Transverse colon (tissue), 4 donors: ENCODE results near the gene KAT8. TPM values are rescaled to one million over a fixed set of nuclear protein-coding genes. Genes with fewer than 3 reads are reported as not detected.
A peak's percentile ranks its signal among the peaks of the same experiment; 100 is the strongest.

Experiments used
- DNase-seq: peaks from one replicate; pipeline ENCODE4 v3.0.0-alpha.2; 2019
- H3K27ac ChIP-seq, 4 donors: fragments of 200-600 bp; sonication (generic); 2 replicates each; pipeline ENCODE4 v1.5.1; 2016 to 2018; ENCODE audit warnings: inconsistent platforms in 4 of 4
- H3K27me3 ChIP-seq: fragments of 200-600 bp; sonication (generic); 2 replicates; pipeline ENCODE4 v1.5.1; 2017; ENCODE audit warnings: inconsistent platforms
- H3K36me3 ChIP-seq, 4 donors: fragments of 200-600 bp; sonication (generic); 2 replicates each; pipeline ENCODE4 v1.5.1; 2017 to 2019; ENCODE audit warnings: inconsistent platforms in 4 of 4
- H3K4me1 ChIP-seq, 4 donors: fragments of 200-600 bp; sonication (generic); 2 replicates each; pipeline ENCODE4 v1.5.1; 2017 to 2020; ENCODE audit warnings: inconsistent platforms in 4 of 4
- H3K4me3 ChIP-seq, 4 donors: fragments of 200-600 bp; sonication (generic); 1 replicate in 1 of 4; 2 replicates in 3 of 4; pipeline versions ENCODE4 v1.5.1 to v1.6.1; 2017 to 2019; ENCODE audit warnings: inconsistent platforms in 4 of 4
- H3K9me3 ChIP-seq, 2 donors: fragments of 200-600 bp; sonication (generic); 2 replicates each; pipeline ENCODE4 v1.5.1; 2017 to 2019; ENCODE audit warnings: inconsistent platforms in 2 of 2
- CTCF ChIP-seq, 5 experiments: fragments of 200-600 bp in 3 of 5; fragments of 450-650 bp in 2 of 5; sonication (generic) in 3 of 5; IDR thresholded peaks; 1 replicate in 2 of 5; 2 replicates in 3 of 5; pipeline ENCODE4 v1.5.1; 2016 to 2017; ENCODE audit warnings: antibody characterized with exemption in 5 of 5, inconsistent platforms in 3 of 5, mild to moderate bottlenecking in 2 of 5, moderate library complexity in 1 of 5
- EP300 ChIP-seq: sonication (generic); formaldehyde crosslinking; IDR thresholded peaks from one replicate; pipeline ENCODE4 v1.6.1; 2017; ENCODE audit warnings: antibody characterized with exemption, low read depth
- POLR2A ChIP-seq: fragments of 450-650 bp; IDR thresholded peaks from one replicate; pipeline ENCODE4 v1.6.1; 2016; ENCODE audit warnings: antibody characterized with exemption, mild to moderate bottlenecking, moderate library complexity
- POLR2AphosphoS5 ChIP-seq, 3 donors: sonication (generic); formaldehyde crosslinking; IDR thresholded peaks; one replicate each; pipeline ENCODE4 v1.6.1; 2016; ENCODE audit warnings: antibody characterized with exemption in 3 of 3
- WGBS, 2 donors: methylation state at CpG; one replicate each; pipeline ENCODE4 v1.1.5; 2018; ENCODE audit warnings: low coverage in 1 of 2; 5-methylcytosine and 5-hydroxymethylcytosine counted together
- in situ Hi-C, 4 donors: fragments of 200-750 bp; cut with MboI; loops; one replicate each; pipeline versions ENCODE4 v1.15.0 to v1.15.1; 2017; ENCODE audit warnings: low sequenced_read_pairs in 3 of 4, low pct_ligation_motif_present in 1 of 4, low pct_unique_long_range_greater_than_20kb in 1 of 4
- intact Hi-C: fragments of 100-400 bp; cut with DNase I; formaldehyde crosslinking; loops from one replicate; pipeline ENCODE4 v1.15.1; 2023; ENCODE audit warnings: low total_unique reads
- small RNA-seq, 4 donors: library from RNA; depleted of rRNA; stranded (forward); fragments of <200 nt; gene quantifications; one replicate each; pipeline ENCODE3, GENCODE V24; 2016
- total RNA-seq, 4 donors: library from RNA; depleted of rRNA; stranded (reverse); fragments of >200 nt; gene quantifications; one replicate each; pipeline ENCODE4 v1.1.0, GENCODE V29; 2016

Gene KAT8
- total RNA-seq, 4 donors from 2014 or later = 61.0 to 93.5 (median 62.1) TPM

- DNase-seq = no peak
Measured at GRCh38 chr16:31179219-31179746, 61.8 kb downstream of the KAT8 start.

GRCh38 chr16:31179747-31180459, 62.4 kb downstream of the KAT8 start, which contains the start of gene FUS:
Gene FUS (plus strand): TSS chr16:31180139. CDS start chr16:31180215, 76 bp downstream.
- TF ChIP-seq EP300 (no peak), POLR2A (peak; percentile 100), CTCF (IDR thresholded peaks at IDR 0.05) (no peak), POLR2AphosphoS5 (IDR thresholded peaks at IDR 0.05) (peak; percentile 100)
- Histone ChIP-seq H3K27me3 (no peaks in the 10 kb centered on the region), H3K4me1 (peaks cover 19 to 41% (median 32%) of the 10 kb centered on the region in 4 donors), H3K4me3 (peak within 1 kb of the TSS; percentile 70 to 99 (median 94)), H3K27ac (peak within 1 kb of the TSS; percentile 96 to 99 (median 98)), H3K36me3 (peaks cover 0 to 25% (median 9%) of the 10 kb centered on the region in 4 donors), H3K9me3 (no peaks in the 10 kb centered on the region)
- in situ Hi-C loops = loop anchor here in 1 of 4 donors (25.0 kb wide), 1 partner anchor 257 kb away; the partner anchor contains the start of genes COX6A2 and ZNF843
- intact Hi-C loops = loop anchor here (10.0 kb wide), 1 partner anchor 265 kb away; the partner anchor contains the start of gene ZNF843
- DNase-seq = peak; percentile 94
- WGBS, 2 donors = 1% methylated on average over 26 of the region's 69 CpGs; no CpG with 5 or more reads in 1 of the 2 donors

More at GRCh38 chr16:31179219-31179746, 61.8 kb downstream of the KAT8 start:
- Histone ChIP-seq H3K4me1 (peaks cover 19 to 41% (median 32%) of the 10 kb centered on the region in 4 donors), H3K27me3 (no peaks in the 10 kb centered on the region), H3K36me3 (peaks cover 0 to 19% (median 6%) of the 10 kb centered on the region in 4 donors), H3K4me3 (peak overlapping the region; percentile 70 to 99 (median 94)), H3K27ac (peak overlapping the region; percentile 96 to 99 (median 98)), H3K9me3 (no peaks in the 10 kb centered on the region)
- intact Hi-C loops (no loop called here), in situ Hi-C loops (loop anchor here in 1 of 4 donors (25.0 kb wide), 1 partner anchor 258 kb away; the partner anchor contains the start of genes COX6A2 and ZNF843)
- TF ChIP-seq POLR2AphosphoS5 (IDR thresholded peaks at IDR 0.05) = no peak
- no peak for TF ChIP-seq EP300
- TF ChIP-seq POLR2A = no peak
- no peak for TF ChIP-seq CTCF (IDR thresholded peaks at IDR 0.05)
- WGBS, 2 donors = 1 to 23% methylated on average over 2 to 27 of the region's 27 CpGs

Small RNA genes lying within 50 kb of the gene (small RNA-seq; reads per million reads assigned to genes)
- gene AC009088.4 (0 reads per million in 4 donors), gene NDUFA3P6 (0 reads per million in 4 donors)

Other genes starting within 250 kb of the KAT8 start
- 10 to 100 TPM; 13.8 to 57.3 (median 24.0) TPM for gene BCL7C, start 223.6 kb upstream of the KAT8 start, total RNA-seq
- under 1 TPM in 2 of 4 donors, not detected in 2; 0.82 to 0.95 TPM for gene CTF1, start 221.1 kb upstream of the KAT8 start, total RNA-seq
- gene FBXL19, start 194.1 kb upstream of the KAT8 start, total RNA-seq = 10 to 100 TPM; 19.3 to 45.3 (median 20.3) TPM
- gene ORAI3, start 168.6 kb upstream of the KAT8 start, total RNA-seq = 10 to 100 TPM; 24.8 to 45.6 (median 31.3) TPM
- 10 to 100 TPM in 3 of 4 donors, 1 to 10 TPM in 1; 5.3 to 37.0 (median 10.8) TPM for gene SETD1A, start 159.9 kb upstream of the KAT8 start, total RNA-seq
- gene HSD3B7, start 132.5 kb upstream of the KAT8 start, total RNA-seq = 10 to 100 TPM in 3 of 4 donors, 1 to 10 TPM in 1; 7.0 to 31.8 (median 29.6) TPM
- gene STX1B, start 107.0 kb upstream of the KAT8 start, total RNA-seq = 1 to 10 TPM in 1 of 4 donors, under 1 TPM in 1, not detected in 2; 0.41 to 1.3 TPM
- gene STX4, start 84.1 kb upstream of the KAT8 start, total RNA-seq = 100 to 1,000 TPM in 2 of 4 donors, 10 to 100 TPM in 2; 50.8 to 163 (median 79.7) TPM
- 10 to 100 TPM in 2 of 4 donors, 1 to 10 TPM in 2; 7.9 to 17.9 (median 10.2) TPM for gene ZNF668, start 43.4 kb upstream of the KAT8 start, total RNA-seq
- gene ZNF646, start 43.2 kb upstream of the KAT8 start, total RNA-seq = 10 to 100 TPM; 12.0 to 26.7 (median 23.5) TPM
- 1 to 10 TPM; 1.1 to 5.2 (median 3.1) TPM for gene PRSS53, start 28.7 kb upstream of the KAT8 start, total RNA-seq
- 10 to 100 TPM; 29.5 to 89.0 (median 72.0) TPM for gene VKORC1, start 22.9 kb upstream of the KAT8 start, total RNA-seq
- gene BCKDK, start 9.3 kb upstream of the KAT8 start, total RNA-seq = 10 to 100 TPM; 46.8 to 56.5 (median 51.3) TPM
- gene PRSS8, start 18.1 kb downstream of the KAT8 start, total RNA-seq = 100 to 1,000 TPM; 101 to 510 (median 372) TPM
- gene PRSS36, start 32.4 kb downstream of the KAT8 start, total RNA-seq = 10 to 100 TPM in 1 of 4 donors, 1 to 10 TPM in 2, not detected in 1; 8.1 to 42.3 (median 9.8) TPM
- gene FUS, start 62.5 kb downstream of the KAT8 start, total RNA-seq = 100 to 1,000 TPM in 1 of 4 donors, 10 to 100 TPM in 3; 43.6 to 116 (median 59.0) TPM
- gene PYCARD, start 85.1 kb downstream of the KAT8 start, total RNA-seq = 100 to 1,000 TPM in 2 of 4 donors, 10 to 100 TPM in 2; 33.3 to 128 (median 90.6) TPM
- under 1 TPM in 1 of 4 donors, not detected in 3; 0.14 TPM for gene TRIM72, start 96.5 kb downstream of the KAT8 start, total RNA-seq
- not detected for gene PYDC1, start 99.5 kb downstream of the KAT8 start, total RNA-seq
- 10 to 100 TPM in 1 of 4 donors, 1 to 10 TPM in 3; 1.1 to 11.5 (median 2.3) TPM for gene ITGAM, start 142.3 kb downstream of the KAT8 start, total RNA-seq
- gene ITGAX, start 237.5 kb downstream of the KAT8 start, total RNA-seq = 1 to 10 TPM in 3 of 4 donors, not detected in 1; 1.2 to 3.8 (median 3.7) TPM